Testis (tissue), 5 donors: Measurements from ENCODE around the gene EOMES. TPM values are rescaled to one million over a fixed set of nuclear protein-coding genes. Genes with fewer than 3 reads are reported as not detected.
"Not testable (repeated sequence)": the region's sequence is repeated elsewhere in the genome, so short reads cannot be mapped to it uniquely, and the experiment has no call there.

Source experiments
- DNase-seq: peaks from one replicate; pipeline ENCODE4 v3.0.0-alpha.2; 2019
- H3K27ac ChIP-seq, 2 donors: fragments of 200-600 bp; sonication (generic); one replicate each; pipeline ENCODE4 v1.5.1; 2019
- H3K27me3 ChIP-seq: fragments of 200-600 bp; sonication (generic); one replicate; pipeline ENCODE4 v1.5.1; 2019
- H3K36me3 ChIP-seq: fragments of 200-600 bp; sonication (generic); one replicate; pipeline ENCODE4 v1.5.1; 2017; ENCODE audit warnings: low read depth; ENCODE audit errors: missing control alignments
- H3K4me1 ChIP-seq: fragments of 200-600 bp; sonication (generic); one replicate; pipeline ENCODE4 v1.5.1; 2019
- H3K4me3 ChIP-seq, 2 donors: fragments of 200-600 bp; sonication (generic); one replicate each; pipeline ENCODE4 v1.5.1; 2017 to 2019
- H3K9me3 ChIP-seq: fragments of 200-600 bp; sonication (generic); one replicate; pipeline ENCODE4 v1.5.1; 2017
- POLR2A ChIP-seq: fragments of 450-650 bp; IDR thresholded peaks from one replicate; pipeline ENCODE4 v1.6.1; 2017; ENCODE audit warnings: antibody characterized with exemption, mild to moderate bottlenecking, moderate library complexity
- WGBS, 2 donors: methylation state at CpG; one replicate each; pipeline ENCODE4 v1.1.5; 2018; 5-methylcytosine and 5-hydroxymethylcytosine counted together
- intact Hi-C: fragments of 100-400 bp; cut with DNase I; formaldehyde crosslinking; loops from one replicate; pipeline ENCODE4 v1.15.1; 2023; ENCODE audit warnings: low total_unique reads
- long read RNA-seq, 2 donors: transcript quantifications; one replicate each; lab custom pipeline, GENCODE V29; 2026
- polyA plus RNA-seq: library from polyadenylated mRNA; stranded (reverse); fragments of 350-450 nt; fragmentation: Illumina TruSeq; extraction: RNeasy Lipid Tissue Mini Kit (QIAGEN cat#74804); gene quantifications from one replicate; pipeline ENCODE4 v1.2.3, GENCODE V29; 2014; ENCODE audit warnings: low read depth, low replicate concordance; ENCODE audit not compliant: insufficient read depth
- total RNA-seq, 2 donors: library from RNA; depleted of rRNA; stranded (reverse); fragments of >200 nt; gene quantifications; one replicate each; pipeline ENCODE4 v1.2.3, GENCODE V29; 2016
- TF ChIP-seq, protein P1 (sequence below), 3 experiments: fragments of 450-650 bp in 2 of 3; fragments of 200-600 bp in 1 of 3; sonication (generic) in 1 of 3; IDR thresholded peaks; one replicate each; pipeline ENCODE4 v1.5.1; 2016 to 2019; ENCODE audit warnings: antibody characterized with exemption in 3 of 3, mild to moderate bottlenecking in 2 of 3, moderate library complexity in 1 of 3

EOMES gene
- under 1 TPM; 0.71 to 0.93 TPM for total RNA-seq
- 0.84 TPM for polyA plus RNA-seq
- long read RNA-seq, donor 1, result 0 reads
- long read RNA-seq, donor 2, result 0 reads

DNA sequence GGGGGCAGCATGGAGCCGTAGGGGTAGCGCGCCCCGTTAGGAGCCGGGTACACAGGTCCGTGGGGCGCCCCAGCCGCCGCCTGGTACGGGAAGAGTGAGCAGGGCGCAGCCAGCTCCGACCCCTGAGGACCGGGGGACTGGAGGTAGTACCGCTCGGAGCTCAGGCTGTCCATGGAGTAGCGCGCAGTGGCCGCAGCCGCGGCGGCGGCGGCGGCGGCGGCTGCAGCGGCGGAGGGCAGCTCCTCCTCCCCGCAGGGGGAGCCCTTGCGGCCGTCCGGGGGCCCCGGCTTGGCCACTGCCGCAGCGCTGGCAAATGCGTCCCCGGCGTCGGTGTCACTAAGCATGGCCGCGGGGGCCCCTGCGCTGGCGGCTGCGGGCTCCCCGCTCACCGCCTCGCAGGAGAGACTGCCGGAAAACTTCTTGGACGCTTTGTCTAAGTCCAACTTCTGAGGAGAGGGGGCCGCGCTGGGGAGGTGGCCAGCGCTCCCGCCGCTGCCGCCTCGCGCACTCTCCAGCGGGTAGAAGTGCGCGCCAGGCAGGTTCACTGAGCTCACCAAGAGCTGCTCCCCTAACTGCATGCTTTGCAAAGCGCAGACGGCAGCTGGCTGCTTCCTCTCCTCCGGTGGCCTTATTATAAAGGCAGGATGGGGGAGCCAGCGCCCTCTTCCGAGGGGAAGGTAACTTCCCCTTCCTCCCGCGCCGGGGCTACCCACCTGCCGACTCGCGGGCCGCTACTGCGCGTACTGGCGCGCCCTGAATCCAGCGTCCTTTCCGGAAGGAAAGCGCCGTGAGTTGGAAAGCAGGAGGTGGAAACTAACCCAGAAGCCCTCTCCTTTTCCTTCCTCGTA, at the start of gene EOMES:
TSS of gene EOMES (minus strand) at position 607 of the 848 bp plus-strand sequence. CDS start at position 578, 29 bp downstream.
- intact Hi-C loops, result no loop called here
- no peaks in the 10 kb centered on the region for H3K9me3 ChIP-seq
- WGBS, 2 donors, result 0 to 2% methylated on average over 36 to 44 of the region's 81 CpGs
- no peak within 1 kb of the TSS for H3K27ac ChIP-seq
- H3K27me3 ChIP-seq, result no peaks in the 10 kb centered on the region
- peak within 1 kb of the TSS; percentile 40 to 53 for H3K4me3 ChIP-seq
- peaks cover 19% of the 10 kb centered on the region for H3K4me1 ChIP-seq
- no peaks in the 10 kb centered on the region for H3K36me3 ChIP-seq
- TF ChIP-seq POLR2A, result no peak
- TF ChIP-seq, protein P1, sequence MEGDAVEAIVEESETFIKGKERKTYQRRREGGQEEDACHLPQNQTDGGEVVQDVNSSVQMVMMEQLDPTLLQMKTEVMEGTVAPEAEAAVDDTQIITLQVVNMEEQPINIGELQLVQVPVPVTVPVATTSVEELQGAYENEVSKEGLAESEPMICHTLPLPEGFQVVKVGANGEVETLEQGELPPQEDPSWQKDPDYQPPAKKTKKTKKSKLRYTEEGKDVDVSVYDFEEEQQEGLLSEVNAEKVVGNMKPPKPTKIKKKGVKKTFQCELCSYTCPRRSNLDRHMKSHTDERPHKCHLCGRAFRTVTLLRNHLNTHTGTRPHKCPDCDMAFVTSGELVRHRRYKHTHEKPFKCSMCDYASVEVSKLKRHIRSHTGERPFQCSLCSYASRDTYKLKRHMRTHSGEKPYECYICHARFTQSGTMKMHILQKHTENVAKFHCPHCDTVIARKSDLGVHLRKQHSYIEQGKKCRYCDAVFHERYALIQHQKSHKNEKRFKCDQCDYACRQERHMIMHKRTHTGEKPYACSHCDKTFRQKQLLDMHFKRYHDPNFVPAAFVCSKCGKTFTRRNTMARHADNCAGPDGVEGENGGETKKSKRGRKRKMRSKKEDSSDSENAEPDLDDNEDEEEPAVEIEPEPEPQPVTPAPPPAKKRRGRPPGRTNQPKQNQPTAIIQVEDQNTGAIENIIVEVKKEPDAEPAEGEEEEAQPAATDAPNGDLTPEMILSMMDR (IDR thresholded peaks at IDR 0.05), result peak in 1 of 3 experiments; percentile 7
- peak; percentile 38 for DNase-seq

DNA sequence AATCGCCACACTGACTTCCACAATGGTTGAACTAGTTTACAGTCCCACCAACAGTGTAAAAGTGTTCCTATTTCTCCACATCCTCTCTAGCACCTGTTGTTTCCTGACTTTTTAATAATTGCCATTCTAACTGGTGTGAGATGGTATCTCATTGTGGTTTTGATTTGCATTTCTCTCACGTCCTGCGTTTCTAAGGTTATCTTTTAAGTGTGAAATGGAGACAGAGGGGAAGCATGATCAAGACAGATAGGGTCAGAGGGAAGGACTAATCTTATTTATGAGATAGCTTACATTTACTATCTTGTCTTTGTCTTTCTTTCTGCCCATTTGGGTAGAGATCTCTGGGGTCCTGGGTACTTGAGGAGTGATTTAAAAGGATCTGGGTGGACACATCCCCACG, 48.3 kb upstream of the EOMES start:
- H3K27ac ChIP-seq, intact Hi-C loops, H3K36me3 ChIP-seq, H3K4me3 ChIP-seq, H3K9me3 ChIP-seq, H3K27me3 ChIP-seq, H3K4me1 ChIP-seq, DNase-seq: not testable (repeated sequence)
- 51 to 53% methylated on average over 3 to 4 of the region's 4 CpGs for WGBS, 2 donors

- intact Hi-C loops, result no loop called here
- no peak for TF ChIP-seq POLR2A
- TF ChIP-seq, protein P1 (IDR thresholded peaks at IDR 0.05), result no peak
- H3K9me3 ChIP-seq, result no peaks in the 10 kb centered on the region
- WGBS, 2 donors, result 67 to 69% methylated on average over 3 of the region's 3 CpGs
- H3K27me3 ChIP-seq, result no peaks in the 10 kb centered on the region
- no peak overlapping the region for H3K4me3 ChIP-seq
- no peak for DNase-seq
- H3K4me1 ChIP-seq, result no peaks in the 10 kb centered on the region
- H3K36me3 ChIP-seq, result no peaks in the 10 kb centered on the region
- H3K27ac ChIP-seq, result no peak overlapping the region
These were observed 44.9 kb upstream of the EOMES start for GRCh38 chr3:27767000-27767399.

GRCh38 chr3:27758083-27758482, 36.0 kb upstream of the EOMES start:
- no peaks in the 10 kb centered on the region for H3K9me3 ChIP-seq
- WGBS, 2 donors, result 89 to 100% methylated on average over 1 of the region's 1 CpG
- H3K36me3 ChIP-seq, result no peaks in the 10 kb centered on the region
- no peak overlapping the region for H3K4me3 ChIP-seq
- intact Hi-C loops, result no loop called here
- no peak overlapping the region for H3K27ac ChIP-seq
- DNase-seq, result no peak
- no peaks in the 10 kb centered on the region for H3K27me3 ChIP-seq
- H3K4me1 ChIP-seq, result no peaks in the 10 kb centered on the region
- TF ChIP-seq, protein P1 (IDR thresholded peaks at IDR 0.05), result no peak
- TF ChIP-seq POLR2A, result no peak

GRCh38 chr3:27756877-27757276, 34.8 kb upstream of the EOMES start:
- WGBS, 2 donors, result 81 to 84% methylated on average over 2 of the region's 2 CpGs
- H3K27me3 ChIP-seq, result no peaks in the 10 kb centered on the region
- H3K4me1 ChIP-seq, result no peaks in the 10 kb centered on the region
- no peak overlapping the region for H3K4me3 ChIP-seq
- no peaks in the 10 kb centered on the region for H3K9me3 ChIP-seq
- DNase-seq, result no peak
- no peak overlapping the region for H3K27ac ChIP-seq
- no peaks in the 10 kb centered on the region for H3K36me3 ChIP-seq
- intact Hi-C loops, result no loop called here
- TF ChIP-seq, protein P1 (IDR thresholded peaks at IDR 0.05), result no peak
- no peak for TF ChIP-seq POLR2A
